GM12891 (cell line): ENCODE data around the gene TTC28.

Experiments
- PAX5 ChIP-seq: IDR thresholded peaks from 2 replicates; pipeline ENCODE4 v1.6.1; 2011; ENCODE audit warnings: low read length, moderate library complexity, mild to moderate bottlenecking; ENCODE audit not compliant: insufficient read depth, severe bottlenecking
- POLR2AphosphoS5 ChIP-seq: IDR thresholded peaks from 2 replicates; pipeline ENCODE4 v1.6.1; 2011; ENCODE audit warnings: low read depth, low read length, control low read depth
- POU2F2 ChIP-seq: IDR thresholded peaks from 2 replicates; pipeline ENCODE4 v1.6.1; 2011; ENCODE audit warnings: low read depth, mild to moderate bottlenecking, control low read depth, low read length, moderate library complexity
- TAF1 ChIP-seq: IDR thresholded peaks from 2 replicates; pipeline ENCODE4 v1.6.1; 2011; ENCODE audit warnings: low read depth, low read length, control low read depth

GRCh38 chr22:28669387-28669786, 10.3 kb downstream of the TTC28 start:
- no peak for TF ChIP-seq PAX5
- TF ChIP-seq POLR2AphosphoS5 = no peak
- TF ChIP-seq TAF1 = no peak
- no peak for TF ChIP-seq POU2F2
